Nephron (organoid): ENCODE data around the gene UACA.

Experiments
- H3K27ac Mint-ChIP-seq, 3 experiments: 2 replicates each; pipeline ENCODE4 v1.8.0; 2020; ENCODE audit warnings: mixed read lengths in 3 of 3, mild to moderate bottlenecking in 2 of 3, moderate library complexity in 1 of 3
- H3K27me3 Mint-ChIP-seq: 2 replicates; pipeline ENCODE4 v1.8.0; 2021; ENCODE audit warnings: low read depth, mild to moderate bottlenecking, moderate library complexity, mixed read lengths
- H3K36me3 Mint-ChIP-seq: 2 replicates; pipeline ENCODE4 v1.8.0; 2020; ENCODE audit warnings: low read depth, mixed read lengths
- H3K4me1 Mint-ChIP-seq: 2 replicates; pipeline ENCODE4 v1.8.0; 2020; ENCODE audit warnings: mixed read lengths
- H3K4me3 Mint-ChIP-seq, 3 experiments: 2 replicates each; pipeline ENCODE4 v1.8.0; 2020; ENCODE audit warnings: mild to moderate bottlenecking in 3 of 3, mixed read lengths in 3 of 3, moderate library complexity in 2 of 3
- H3K9me3 Mint-ChIP-seq: 2 replicates; pipeline ENCODE4 v1.8.0; 2020; ENCODE audit warnings: mixed read lengths
- TF ChIP-seq, protein P1 (sequence below), 3 experiments: fragments of 200-600 bp; sonication (generic); IDR thresholded peaks; one replicate each; pipeline ENCODE4 v1.5.0; 2021; ENCODE audit warnings: antibody characterized with exemption in 3 of 3; ENCODE audit not compliant: unreplicated experiment in 3 of 3

Gene UACA

DNA sequence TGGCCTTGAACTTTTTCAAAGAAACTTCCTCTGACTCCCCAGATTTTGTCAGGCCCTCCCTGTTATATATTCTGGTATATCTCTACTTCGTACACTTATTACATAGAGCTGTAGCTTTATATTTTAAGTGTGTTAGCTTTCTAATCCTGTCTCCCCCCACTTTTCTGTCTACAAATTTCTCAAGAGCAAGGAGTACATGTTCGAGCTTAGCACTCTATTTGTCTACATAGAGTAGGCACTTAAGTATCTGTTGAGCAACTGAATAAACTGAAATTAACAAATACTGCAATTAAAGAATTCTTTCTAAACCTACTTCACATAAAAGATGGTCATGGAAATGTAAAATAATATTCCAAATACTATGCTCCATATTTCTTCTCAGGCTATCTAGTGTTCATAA is 39.4 kb downstream of the UACA start:
- Mint-ChIP-seq H3K9me3 (peaks cover 2% of the 10 kb centered on the region), H3K27me3 (no peaks in the 10 kb centered on the region)
- TF ChIP-seq, protein P1, sequence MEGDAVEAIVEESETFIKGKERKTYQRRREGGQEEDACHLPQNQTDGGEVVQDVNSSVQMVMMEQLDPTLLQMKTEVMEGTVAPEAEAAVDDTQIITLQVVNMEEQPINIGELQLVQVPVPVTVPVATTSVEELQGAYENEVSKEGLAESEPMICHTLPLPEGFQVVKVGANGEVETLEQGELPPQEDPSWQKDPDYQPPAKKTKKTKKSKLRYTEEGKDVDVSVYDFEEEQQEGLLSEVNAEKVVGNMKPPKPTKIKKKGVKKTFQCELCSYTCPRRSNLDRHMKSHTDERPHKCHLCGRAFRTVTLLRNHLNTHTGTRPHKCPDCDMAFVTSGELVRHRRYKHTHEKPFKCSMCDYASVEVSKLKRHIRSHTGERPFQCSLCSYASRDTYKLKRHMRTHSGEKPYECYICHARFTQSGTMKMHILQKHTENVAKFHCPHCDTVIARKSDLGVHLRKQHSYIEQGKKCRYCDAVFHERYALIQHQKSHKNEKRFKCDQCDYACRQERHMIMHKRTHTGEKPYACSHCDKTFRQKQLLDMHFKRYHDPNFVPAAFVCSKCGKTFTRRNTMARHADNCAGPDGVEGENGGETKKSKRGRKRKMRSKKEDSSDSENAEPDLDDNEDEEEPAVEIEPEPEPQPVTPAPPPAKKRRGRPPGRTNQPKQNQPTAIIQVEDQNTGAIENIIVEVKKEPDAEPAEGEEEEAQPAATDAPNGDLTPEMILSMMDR (IDR thresholded peaks at IDR 0.05; ENCODE audit: unreplicated experiment in 3 of 3) = no peak

DNA sequence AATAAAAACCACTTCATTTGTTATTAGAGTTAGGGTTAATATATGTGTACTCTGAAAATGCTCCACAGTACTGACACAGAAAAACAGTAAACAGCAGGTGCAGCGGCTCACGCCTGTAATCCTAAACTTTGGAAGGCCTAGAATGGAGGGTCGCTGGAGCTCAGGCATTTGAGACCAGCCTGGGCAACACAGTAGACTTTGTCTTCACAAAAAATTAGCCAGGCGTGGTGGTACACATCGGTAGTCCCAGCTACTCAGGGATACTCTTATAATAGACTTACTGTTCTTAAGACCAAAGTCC is 40.3 kb downstream of the UACA start:
- Mint-ChIP-seq H3K36me3 (peaks cover 8% of the 10 kb centered on the region), H3K9me3 (no peaks in the 10 kb centered on the region), H3K27me3 (no peaks in the 10 kb centered on the region), H3K4me1 (peaks cover 26% of the 10 kb centered on the region), H3K27ac (peak overlapping the region in 2 of 3 experiments; percentile 3 to 77), H3K4me3 (no peak overlapping the region)
- TF ChIP-seq, protein P1 (IDR thresholded peaks at IDR 0.05; ENCODE audit: unreplicated experiment in 3 of 3) = no peak

More for the DNA sequence above, 39.4 kb downstream of the UACA start:
- Mint-ChIP-seq H3K27ac (peak overlapping the region in 2 of 3 experiments; percentile 42 to 77), H3K4me3 (no peak overlapping the region), H3K4me1 (peaks cover 22% of the 10 kb centered on the region), H3K36me3 (peaks cover 8% of the 10 kb centered on the region)

DNA sequence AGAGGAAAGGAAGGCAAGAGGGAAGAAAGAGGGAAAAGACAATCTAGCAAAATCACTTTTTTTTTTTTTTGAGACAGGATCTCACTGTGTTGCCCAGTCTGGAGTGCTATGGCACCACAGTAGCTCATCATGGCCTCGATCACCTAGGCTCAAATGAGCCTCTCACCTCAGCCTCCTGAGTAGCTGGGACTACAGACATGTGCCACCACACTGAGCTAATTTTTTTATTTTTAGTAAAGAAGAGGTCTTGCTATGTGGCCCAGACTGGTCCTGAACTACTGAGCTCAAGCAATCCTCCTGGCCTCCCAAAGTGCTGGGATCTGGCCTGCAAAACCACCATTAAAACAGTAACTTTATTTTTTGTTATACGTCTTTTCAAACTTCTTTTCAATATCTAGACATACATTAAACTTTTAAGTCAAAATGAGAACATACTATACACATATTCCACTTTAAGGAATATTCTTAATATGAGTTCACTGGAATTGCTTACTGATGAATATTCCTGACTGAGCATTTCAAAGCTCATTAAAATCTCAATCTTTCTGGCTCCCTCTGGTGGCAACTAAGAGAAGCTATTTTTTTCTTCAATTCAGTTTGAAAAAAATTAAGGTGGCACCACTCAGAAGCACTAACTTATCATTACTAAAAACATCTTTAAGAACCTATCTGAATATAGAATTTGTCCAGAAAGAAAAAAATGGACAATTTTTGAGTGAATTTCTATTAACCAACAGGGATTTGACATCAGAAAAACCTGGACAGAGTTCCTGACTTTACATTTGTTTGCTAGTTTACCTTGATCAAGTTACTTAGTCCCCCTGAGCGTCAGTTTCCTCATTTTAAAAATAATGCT is 40.9 kb downstream of the UACA start:
- Mint-ChIP-seq H3K27ac (peak overlapping the region; percentile 57 to 77 (median 58)), H3K36me3 (peaks cover 5% of the 10 kb centered on the region), H3K9me3 (no peaks in the 10 kb centered on the region), H3K4me1 (peaks cover 26% of the 10 kb centered on the region), H3K4me3 (no peak overlapping the region), H3K27me3 (no peaks in the 10 kb centered on the region)
- TF ChIP-seq, protein P1 (IDR thresholded peaks at IDR 0.05; ENCODE audit: unreplicated experiment in 3 of 3) = peak; percentile 71 to 84 (median 77)

DNA sequence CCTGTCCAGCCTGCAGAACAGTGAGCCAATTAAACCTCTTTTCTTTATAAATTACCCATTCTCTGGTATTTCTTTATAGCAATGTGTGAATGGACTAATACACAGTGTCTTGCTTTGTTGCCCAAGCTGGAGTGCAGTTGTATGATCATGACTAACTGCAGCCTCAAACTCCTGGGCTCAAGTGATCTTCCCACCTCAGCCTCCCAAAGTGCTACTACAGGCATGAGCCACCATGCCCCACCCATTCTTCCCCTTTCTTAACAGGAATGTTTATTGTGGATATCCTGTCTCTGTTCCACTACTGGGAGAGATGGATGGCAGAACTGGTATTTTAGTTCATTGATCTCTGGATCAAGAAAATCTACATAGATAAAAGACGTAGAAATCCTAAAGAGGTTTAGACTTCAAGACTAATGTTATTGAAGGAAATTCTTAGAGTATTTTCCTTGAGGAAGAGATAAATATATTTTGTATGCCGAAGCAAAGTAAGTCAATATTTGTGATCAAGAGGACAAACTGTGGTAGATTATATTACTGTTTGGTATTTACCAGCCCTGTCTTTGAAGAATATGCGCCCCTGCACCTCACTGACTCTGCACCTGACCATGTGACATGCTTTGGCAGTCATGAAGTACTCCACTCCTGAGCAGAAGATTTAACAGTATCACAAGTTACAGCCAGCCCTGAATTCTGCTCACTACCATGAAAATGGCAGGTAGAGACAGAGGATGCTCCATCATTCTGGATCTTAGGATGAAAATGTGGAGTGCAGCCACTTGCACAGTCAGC is 42.9 kb downstream of the UACA start:
- Mint-ChIP-seq H3K4me3 (no peak overlapping the region), H3K9me3 (no peaks in the 10 kb centered on the region), H3K27ac (peak overlapping the region in 1 of 3 experiments; percentile 34), H3K36me3 (peaks cover 5% of the 10 kb centered on the region), H3K27me3 (no peaks in the 10 kb centered on the region), H3K4me1 (peaks cover 29% of the 10 kb centered on the region)
- TF ChIP-seq, protein P1 (IDR thresholded peaks at IDR 0.05; ENCODE audit: unreplicated experiment in 3 of 3) = no peak

DNA sequence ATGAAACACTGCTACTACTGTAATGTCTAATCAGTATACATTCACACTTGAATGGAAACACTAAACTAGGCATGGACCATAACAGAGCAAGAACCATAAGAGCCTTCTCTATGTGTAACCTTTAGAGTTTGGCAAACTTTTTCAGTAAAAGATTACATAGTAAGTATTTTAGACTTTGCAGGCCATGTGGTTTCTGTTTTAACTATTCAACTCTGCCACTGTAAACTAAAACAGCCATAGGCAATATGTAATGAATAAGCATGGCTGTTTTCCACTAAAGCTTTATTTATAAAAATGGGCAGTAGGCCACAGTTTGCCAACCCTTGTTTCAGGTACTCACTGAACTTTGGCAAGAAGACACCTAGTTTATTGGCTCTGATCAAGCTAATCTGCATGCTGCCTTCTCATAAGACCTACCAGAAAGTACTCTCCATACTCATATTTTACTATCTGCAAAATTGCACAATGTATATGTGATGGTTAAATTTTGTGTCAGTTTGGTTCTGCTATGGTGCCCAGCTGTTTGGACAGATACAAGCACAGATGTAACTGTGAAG is 46.0 kb downstream of the UACA start:
- peaks cover 38% of the 10 kb centered on the region for H3K4me1 Mint-ChIP-seq

More for the DNA sequence above, 46.0 kb downstream of the UACA start:
- Mint-ChIP-seq H3K27me3 (no peaks in the 10 kb centered on the region), H3K9me3 (no peaks in the 10 kb centered on the region), H3K4me3 (no peak overlapping the region), H3K27ac (peak overlapping the region; percentile 20 to 55 (median 47)), H3K36me3 (peaks cover 5% of the 10 kb centered on the region)
- TF ChIP-seq, protein P1 (IDR thresholded peaks at IDR 0.05; ENCODE audit: unreplicated experiment in 3 of 3) = no peak
